Measurements from ENCODE around the gene MFSD11. TPM values are rescaled to one million over a fixed set of nuclear protein-coding genes. Genes with fewer than 3 reads are reported as not detected.

The MFSD11 gene
- total RNA-seq, 4 donors from 2014 or later = 34.1 to 53.3 (median 44.3) TPM

DNA sequence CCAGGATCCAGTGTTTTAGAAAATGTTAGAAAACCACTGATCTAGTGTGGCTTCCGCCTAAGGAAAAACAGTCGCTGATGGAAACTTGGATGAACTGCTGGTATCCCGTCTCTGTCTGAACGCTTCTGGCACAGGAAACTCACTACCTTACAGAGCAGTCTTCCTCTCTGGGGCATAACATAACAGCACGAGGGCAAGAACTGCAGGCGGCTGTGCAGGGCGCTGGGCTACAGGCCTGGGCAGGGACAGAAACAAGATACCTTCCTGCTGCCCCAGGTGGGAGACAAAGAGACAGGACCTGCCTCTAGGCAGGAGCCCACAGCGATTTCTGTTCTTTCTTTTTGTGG lies 37.7 kb upstream of the MFSD11 start:
- 59 to 61% methylated on average over 8 of the region's 8 CpGs for WGBS, 2 donors
- intact Hi-C loops (cut with DNase I) = no loop called here
- no peak for DNase-seq
- Histone ChIP-seq H3K4me3 (replicated peaks in 1 of 3) (peak overlapping the region in 1 of 3 donors; percentile 5), H3K36me3 (no peaks in the 10 kb centered on the region), H3K27me3 (no peaks in the 10 kb centered on the region), H3K4me1 (peaks cover 59 to 85% of the 10 kb centered on the region in 2 donors), H3K27ac (peak overlapping the region; percentile 61 to 78 (median 77)), H3K9me3 (no peaks in the 10 kb centered on the region)
- TF ChIP-seq, protein P1, sequence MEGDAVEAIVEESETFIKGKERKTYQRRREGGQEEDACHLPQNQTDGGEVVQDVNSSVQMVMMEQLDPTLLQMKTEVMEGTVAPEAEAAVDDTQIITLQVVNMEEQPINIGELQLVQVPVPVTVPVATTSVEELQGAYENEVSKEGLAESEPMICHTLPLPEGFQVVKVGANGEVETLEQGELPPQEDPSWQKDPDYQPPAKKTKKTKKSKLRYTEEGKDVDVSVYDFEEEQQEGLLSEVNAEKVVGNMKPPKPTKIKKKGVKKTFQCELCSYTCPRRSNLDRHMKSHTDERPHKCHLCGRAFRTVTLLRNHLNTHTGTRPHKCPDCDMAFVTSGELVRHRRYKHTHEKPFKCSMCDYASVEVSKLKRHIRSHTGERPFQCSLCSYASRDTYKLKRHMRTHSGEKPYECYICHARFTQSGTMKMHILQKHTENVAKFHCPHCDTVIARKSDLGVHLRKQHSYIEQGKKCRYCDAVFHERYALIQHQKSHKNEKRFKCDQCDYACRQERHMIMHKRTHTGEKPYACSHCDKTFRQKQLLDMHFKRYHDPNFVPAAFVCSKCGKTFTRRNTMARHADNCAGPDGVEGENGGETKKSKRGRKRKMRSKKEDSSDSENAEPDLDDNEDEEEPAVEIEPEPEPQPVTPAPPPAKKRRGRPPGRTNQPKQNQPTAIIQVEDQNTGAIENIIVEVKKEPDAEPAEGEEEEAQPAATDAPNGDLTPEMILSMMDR (IDR thresholded peaks at IDR 0.05) = no peak
- no peak for TF ChIP-seq POLR2A (IDR thresholded peaks at IDR 0.05)

DNA sequence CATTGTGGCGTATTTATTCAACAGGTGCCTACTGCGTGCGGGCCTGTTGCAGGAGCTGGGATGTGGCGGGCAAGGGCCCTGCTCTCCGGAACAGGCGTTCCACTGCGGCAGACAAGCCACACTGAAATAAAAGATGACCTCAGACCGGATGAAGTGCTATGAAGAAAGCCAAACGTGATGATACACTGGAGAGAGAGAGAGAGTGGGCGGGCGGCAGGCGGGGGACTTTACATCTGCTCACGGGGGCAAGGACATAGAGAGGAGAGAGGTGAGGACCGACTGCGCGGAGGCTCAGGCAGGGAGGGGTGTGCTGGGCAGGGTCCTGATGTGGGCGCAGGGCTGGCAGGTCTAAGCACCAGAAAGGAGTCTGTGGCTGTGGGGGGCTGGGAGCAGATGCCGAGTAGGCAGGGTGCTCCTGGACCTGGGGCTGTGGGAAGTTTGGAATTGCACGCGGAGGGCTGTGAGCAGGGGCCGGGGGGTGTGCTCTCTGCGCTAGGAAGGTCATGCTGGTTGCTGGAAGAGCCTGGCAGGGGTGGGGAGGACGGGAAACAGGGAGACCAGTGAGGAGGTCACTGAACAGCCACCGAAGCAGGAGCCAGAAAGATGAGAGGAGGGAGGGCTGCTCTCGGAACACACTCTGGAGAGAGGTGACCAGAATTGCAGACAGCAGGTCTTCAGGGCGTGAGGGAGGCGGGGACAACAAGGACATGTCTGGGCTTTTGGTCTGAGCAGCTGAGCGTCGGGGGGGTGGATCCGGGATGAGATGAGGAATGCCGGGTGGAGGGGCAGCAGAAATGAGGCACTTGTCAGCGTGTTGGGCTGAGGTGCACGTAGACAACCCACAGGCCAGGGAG lies 37.1 kb upstream of the MFSD11 start:
- Histone ChIP-seq H3K27me3 (no peaks in the 10 kb centered on the region), H3K4me1 (peaks cover 53 to 79% of the 10 kb centered on the region in 2 donors), H3K36me3 (no peaks in the 10 kb centered on the region), H3K9me3 (no peaks in the 10 kb centered on the region), H3K27ac (peak overlapping the region; percentile 61 to 78 (median 77)), H3K4me3 (replicated peaks in 1 of 3) (peak overlapping the region in 1 of 3 donors; percentile 5)
- intact Hi-C loops (cut with DNase I) = no loop called here
- DNase-seq = peak; percentile 75
- 36 to 48% methylated on average over 31 to 33 of the region's 33 CpGs for WGBS, 2 donors
- TF ChIP-seq POLR2A (IDR thresholded peaks at IDR 0.05) = peak in 1 of 2 donors; percentile 25
- TF ChIP-seq, protein P1 (IDR thresholded peaks at IDR 0.05) = no peak

DNA sequence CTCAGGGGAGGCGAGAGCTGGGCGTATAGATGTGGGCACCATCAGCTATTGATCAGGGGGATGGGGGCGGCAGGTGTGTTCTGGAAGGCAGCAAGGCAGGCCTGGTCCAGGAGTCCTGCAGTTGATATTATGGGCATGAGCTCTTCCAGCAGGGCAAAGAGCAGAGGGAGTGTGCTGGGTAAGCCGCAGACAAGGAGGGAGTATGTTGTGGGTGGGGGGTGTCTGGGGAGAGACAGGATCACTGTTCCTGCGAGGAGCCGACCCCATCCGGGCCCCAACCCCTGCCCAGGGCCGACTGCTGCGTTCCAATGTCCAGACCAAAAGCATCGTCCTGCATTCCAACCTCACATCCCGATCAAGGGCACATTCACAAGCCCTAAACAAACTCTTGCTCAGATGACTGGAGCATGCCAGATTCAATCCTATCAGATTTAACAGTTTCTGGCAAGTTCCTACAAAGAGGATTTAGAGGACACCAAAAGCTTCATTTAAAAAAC lies 36.4 kb upstream of the MFSD11 start:
- intact Hi-C loops (cut with DNase I) = no loop called here
- peaks cover 53 to 73% of the 10 kb centered on the region in 2 donors for H3K4me1 ChIP-seq

DNA sequence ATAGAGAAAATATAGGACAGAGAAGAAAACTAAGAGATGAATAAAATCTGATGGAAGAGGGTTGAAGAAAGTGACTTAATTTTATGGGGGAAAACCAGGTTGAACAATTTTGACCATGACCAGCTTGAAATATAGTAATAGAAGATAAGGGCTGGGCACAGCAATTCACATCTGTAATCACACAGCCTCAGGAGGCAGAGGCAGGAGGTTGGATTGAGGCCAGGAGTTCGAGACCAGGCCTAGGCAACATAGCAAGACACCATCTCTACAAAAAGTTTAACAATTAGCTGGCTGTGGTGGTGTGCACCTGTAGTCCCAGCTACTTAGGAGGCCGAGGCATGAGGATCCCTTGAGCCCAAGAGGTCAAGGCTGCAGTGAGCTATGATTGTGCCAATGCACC lies 35.8 kb upstream of the MFSD11 start:
- H3K9me3 ChIP-seq = no peaks in the 10 kb centered on the region
- 38 to 63% methylated on average over 2 of the region's 2 CpGs for WGBS, 2 donors
- no peak for DNase-seq
- peaks cover 48 to 67% of the 10 kb centered on the region in 2 donors for H3K4me1 ChIP-seq
- H3K36me3 ChIP-seq = no peaks in the 10 kb centered on the region
- H3K4me3 ChIP-seq (replicated peaks in 1 of 3) = no peak overlapping the region
- H3K27ac ChIP-seq = peak overlapping the region; percentile 61 to 78 (median 77)
- no peaks in the 10 kb centered on the region for H3K27me3 ChIP-seq
- intact Hi-C loops (cut with DNase I) = no loop called here
- TF ChIP-seq POLR2A (IDR thresholded peaks at IDR 0.05) = no peak
- TF ChIP-seq, protein P1 (IDR thresholded peaks at IDR 0.05) = no peak

More for the DNA sequence above, 36.4 kb upstream of the MFSD11 start:
- H3K4me3 ChIP-seq (replicated peaks in 1 of 3) = no peak overlapping the region
- no peak for DNase-seq
- 42 to 52% methylated on average over 11 of the region's 11 CpGs for WGBS, 2 donors
- no peaks in the 10 kb centered on the region for H3K36me3 ChIP-seq
- no peaks in the 10 kb centered on the region for H3K9me3 ChIP-seq
- H3K27me3 ChIP-seq = no peaks in the 10 kb centered on the region
- H3K27ac ChIP-seq = peak overlapping the region; percentile 61 to 78 (median 77)
- TF ChIP-seq, protein P1 (IDR thresholded peaks at IDR 0.05) = no peak
- TF ChIP-seq POLR2A (IDR thresholded peaks at IDR 0.05) = no peak

Measured in thyroid gland (tissue), 4 donors.